Measurements from ENCODE around the gene ATP5MC3. TPM values are rescaled to one million over a fixed set of nuclear protein-coding genes. Genes with fewer than 3 reads are reported as not detected.

Gene ATP5MC3
- total RNA-seq, 6 experiments from 2014 or later, result 149 to 204 (median 185) TPM

GRCh38 chr2:175203621-175204496, 22.3 kb upstream of the ATP5MC3 start:
- Histone ChIP-seq H3K9me3 (no peaks in the 10 kb centered on the region), H3K36me3 (no peaks in the 10 kb centered on the region), H3K4me3 (no peak overlapping the region), H3K27me3 (peaks cover 0 to 7% of the 10 kb centered on the region in 2 donors), H3K4me1 (no peaks in the 10 kb centered on the region), H3K27ac (no peak overlapping the region)
- TF ChIP-seq POLR2A (IDR thresholded peaks at IDR 0.05) (no peak), CTCF (IDR thresholded peaks at IDR 0.05) (peak; percentile 29 to 67 (median 53))
- ATAC-seq, result peak; percentile 95 to 97 (median 97)
- 25% methylated on average over 12 of the region's 12 CpGs for WGBS (ENCODE audit: insufficient coverage, low coverage, low lambda C conversion rate, missing lambda C conversion rate)
- DNase-seq, result peak; percentile 39 to 63 (median 62)
- intact Hi-C loops (cut with DNase I), result no loop called here

- no peak overlapping the region for H3K4me3 ChIP-seq
- H3K27me3 ChIP-seq, result no peaks in the 10 kb centered on the region
- H3K4me1 ChIP-seq, result no peaks in the 10 kb centered on the region
- no peak for ATAC-seq
- TF ChIP-seq CTCF (IDR thresholded peaks at IDR 0.05) (no peak), POLR2A (IDR thresholded peaks at IDR 0.05) (no peak)
- no peak overlapping the region for H3K27ac ChIP-seq
- no peaks in the 10 kb centered on the region for H3K9me3 ChIP-seq
- no peaks in the 10 kb centered on the region for H3K36me3 ChIP-seq
- intact Hi-C loops (cut with DNase I), result no loop called here
- DNase-seq, result no peak
Measured at GRCh38 chr2:175195012-175195411, 13.5 kb upstream of the ATP5MC3 start.

GRCh38 chr2:175188761-175189160, 7.3 kb upstream of the ATP5MC3 start:
- intact Hi-C loops (cut with DNase I), result no loop called here
- DNase-seq, result no peak
- Histone ChIP-seq H3K27me3 (no peaks in the 10 kb centered on the region), H3K36me3 (no peaks in the 10 kb centered on the region), H3K4me1 (no peaks in the 10 kb centered on the region), H3K27ac (no peak overlapping the region), H3K9me3 (no peaks in the 10 kb centered on the region), H3K4me3 (no peak overlapping the region)
- 55% methylated on average over 1 of the region's 1 CpG for WGBS (ENCODE audit: insufficient coverage, low coverage, low lambda C conversion rate, missing lambda C conversion rate)
- no peak for ATAC-seq
- TF ChIP-seq CTCF (IDR thresholded peaks at IDR 0.05), result no peak
- no peak for TF ChIP-seq POLR2A (IDR thresholded peaks at IDR 0.05)

GRCh38 chr2:175187378-175187777, 5.9 kb upstream of the ATP5MC3 start:
- ATAC-seq (peak in 3 of 4 donors; percentile 27 to 69 (median 42)), DNase-seq (no peak)
- Histone ChIP-seq H3K27me3 (no peaks in the 10 kb centered on the region), H3K4me1 (no peaks in the 10 kb centered on the region), H3K27ac (no peak overlapping the region), H3K4me3 (no peak overlapping the region), H3K9me3 (no peaks in the 10 kb centered on the region), H3K36me3 (no peaks in the 10 kb centered on the region)
- WGBS (ENCODE audit: insufficient coverage, low coverage, low lambda C conversion rate, missing lambda C conversion rate), result 88% methylated on average over 1 of the region's 1 CpG
- peak in 2 of 4 donors; percentile 26 to 27 for TF ChIP-seq CTCF (IDR thresholded peaks at IDR 0.05)
- no peak for TF ChIP-seq POLR2A (IDR thresholded peaks at IDR 0.05)
- intact Hi-C loops (cut with DNase I), result no loop called here

All from right lobe of liver (tissue), 6 donors.